Measurements from ENCODE around the gene EFNA5. TPM values are rescaled to one million over a fixed set of nuclear protein-coding genes. Genes with fewer than 3 reads are reported as not detected.

The EFNA5 gene
- total and polyA plus RNA-seq, 2 experiments from 2014 or later, result 0.64 to 0.86 TPM

GRCh38 chr5:107342371-107342770, 328.4 kb downstream of the EFNA5 start:
- H2AFZ ChIP-seq, result no peak overlapping the region
- no peak for TF ChIP-seq EZH2phosphoT487 (IDR thresholded peaks at IDR 0.05; ENCODE audit: insufficient read depth, low read depth)
- TF ChIP-seq EZH2 (IDR thresholded peaks at IDR 0.05; ENCODE audit: insufficient read depth, poor library complexity, severe bottlenecking), result no peak
- in situ Hi-C loops (cut with MboI), result no loop called here

GRCh38 chr5:107341376-107342084, 329.2 kb downstream of the EFNA5 start:
- Histone ChIP-seq H3K4me3 (no peak overlapping the region), H3K4me1 (ENCODE audit: insufficient read depth) (no peaks in the 10 kb centered on the region), H3K4me2 (ENCODE audit: unreplicated experiment) (no peak overlapping the region), H2AFZ (no peak overlapping the region), H3K9ac (no peak overlapping the region), H3K27me3 (replicated peaks; ENCODE audit: insufficient read depth) (no peaks in the 10 kb centered on the region), H3K79me2 (ENCODE audit: insufficient read depth) (no peaks in the 10 kb centered on the region), H3K36me3 (ENCODE audit: low read depth) (no peaks in the 10 kb centered on the region), H3F3A (ENCODE audit: insufficient read depth) (no peaks in the 10 kb centered on the region), H3K27ac (no peak overlapping the region), H4K20me1 (ENCODE audit: insufficient read depth) (no peaks in the 10 kb centered on the region), H3K9me3 (ENCODE audit: low read depth) (no peaks in the 10 kb centered on the region), H3K9me2 (ENCODE audit: insufficient read depth) (no peaks in the 10 kb centered on the region)
- no peak for DNase-seq
- TF ChIP-seq EZH2phosphoT487 (IDR thresholded peaks at IDR 0.05; ENCODE audit: insufficient read depth, low read depth), result no peak
- TF ChIP-seq EZH2 (IDR thresholded peaks at IDR 0.05; ENCODE audit: insufficient read depth, poor library complexity, severe bottlenecking), result no peak
- in situ Hi-C loops (cut with MboI), result no loop called here
- WGBS, 2 experiments (ENCODE audit: low coverage in 1 of 2, low lambda C conversion rate in 2 of 2, missing lambda C conversion rate in 2 of 2), result 52 to 61% methylated on average over 6 of the region's 6 CpGs

More at GRCh38 chr5:107342371-107342770, 328.4 kb downstream of the EFNA5 start:
- Histone ChIP-seq H3K27ac (no peak overlapping the region), H3K4me2 (ENCODE audit: unreplicated experiment) (no peak overlapping the region), H3K79me2 (ENCODE audit: insufficient read depth) (no peaks in the 10 kb centered on the region), H3K9me2 (ENCODE audit: insufficient read depth) (no peaks in the 10 kb centered on the region), H3K36me3 (ENCODE audit: low read depth) (no peaks in the 10 kb centered on the region), H3K27me3 (replicated peaks; ENCODE audit: insufficient read depth) (no peaks in the 10 kb centered on the region), H4K20me1 (ENCODE audit: insufficient read depth) (no peaks in the 10 kb centered on the region), H3K9ac (no peak overlapping the region), H3K4me1 (ENCODE audit: insufficient read depth) (no peaks in the 10 kb centered on the region), H3K4me3 (no peak overlapping the region), H3F3A (ENCODE audit: insufficient read depth) (no peaks in the 10 kb centered on the region), H3K9me3 (ENCODE audit: low read depth) (no peaks in the 10 kb centered on the region)
- WGBS, 2 experiments (ENCODE audit: low coverage in 1 of 2, low lambda C conversion rate in 2 of 2, missing lambda C conversion rate in 2 of 2), result 59 to 65% methylated on average over 4 of the region's 4 CpGs
- no peak for DNase-seq

- H3K4me3 ChIP-seq, result no peak overlapping the region
- H3K9me3 ChIP-seq (ENCODE audit: low read depth), result no peaks in the 10 kb centered on the region
- H3K4me1 ChIP-seq (ENCODE audit: insufficient read depth), result no peaks in the 10 kb centered on the region
- WGBS, 2 experiments (ENCODE audit: low coverage in 1 of 2, low lambda C conversion rate in 2 of 2, missing lambda C conversion rate in 2 of 2), result 66 to 70% methylated on average over 3 of the region's 3 CpGs
- in situ Hi-C loops (cut with MboI), result no loop called here
- no peaks in the 10 kb centered on the region for H3K9me2 ChIP-seq (ENCODE audit: insufficient read depth)
- H3K27ac ChIP-seq, result no peak overlapping the region
- H3K36me3 ChIP-seq (ENCODE audit: low read depth), result no peaks in the 10 kb centered on the region
- H3K27me3 ChIP-seq (replicated peaks; ENCODE audit: insufficient read depth), result no peaks in the 10 kb centered on the region
- TF ChIP-seq EZH2 (IDR thresholded peaks at IDR 0.05; ENCODE audit: insufficient read depth, poor library complexity, severe bottlenecking) (no peak), EZH2phosphoT487 (IDR thresholded peaks at IDR 0.05; ENCODE audit: insufficient read depth, low read depth) (no peak)
- H4K20me1 ChIP-seq (ENCODE audit: insufficient read depth), result no peaks in the 10 kb centered on the region
- H3K4me2 ChIP-seq (ENCODE audit: unreplicated experiment), result no peak overlapping the region
- DNase-seq, result no peak
- H3K79me2 ChIP-seq (ENCODE audit: insufficient read depth), result no peaks in the 10 kb centered on the region
- H3K9ac ChIP-seq, result no peak overlapping the region
- H2AFZ ChIP-seq, result no peak overlapping the region
- H3F3A ChIP-seq (ENCODE audit: insufficient read depth), result no peaks in the 10 kb centered on the region
These were observed 330.1 kb downstream of the EFNA5 start for GRCh38 chr5:107340631-107341030.

GRCh38 chr5:107338335-107338734, 332.4 kb downstream of the EFNA5 start:
- no peak overlapping the region for H3K9ac ChIP-seq
- no peak overlapping the region for H3K4me2 ChIP-seq (ENCODE audit: unreplicated experiment)
- WGBS, 2 experiments (ENCODE audit: low coverage in 1 of 2, low lambda C conversion rate in 2 of 2, missing lambda C conversion rate in 2 of 2), result 62 to 65% methylated on average over 2 of the region's 2 CpGs
- no peaks in the 10 kb centered on the region for H3F3A ChIP-seq (ENCODE audit: insufficient read depth)
- no peak overlapping the region for H3K4me3 ChIP-seq
- H3K27me3 ChIP-seq (replicated peaks; ENCODE audit: insufficient read depth), result no peaks in the 10 kb centered on the region
- TF ChIP-seq EZH2 (IDR thresholded peaks at IDR 0.05; ENCODE audit: insufficient read depth, poor library complexity, severe bottlenecking) (no peak), EZH2phosphoT487 (IDR thresholded peaks at IDR 0.05; ENCODE audit: insufficient read depth, low read depth) (no peak)
- H4K20me1 ChIP-seq (ENCODE audit: insufficient read depth), result no peaks in the 10 kb centered on the region
- in situ Hi-C loops (cut with MboI), result no loop called here
- no peaks in the 10 kb centered on the region for H3K9me3 ChIP-seq (ENCODE audit: low read depth)
- H3K27ac ChIP-seq, result no peak overlapping the region
- no peaks in the 10 kb centered on the region for H3K4me1 ChIP-seq (ENCODE audit: insufficient read depth)
- no peak for DNase-seq
- no peaks in the 10 kb centered on the region for H3K79me2 ChIP-seq (ENCODE audit: insufficient read depth)
- no peaks in the 10 kb centered on the region for H3K9me2 ChIP-seq (ENCODE audit: insufficient read depth)
- no peaks in the 10 kb centered on the region for H3K36me3 ChIP-seq (ENCODE audit: low read depth)
- no peak overlapping the region for H2AFZ ChIP-seq
